CD4-positive, alpha-beta T cell treated with Interleukin-15 for 4 hours (primary cell): ENCODE data around the gene FAHD1.

Experiments used
- DNase-seq: peaks from one replicate; pipeline ENCODE4 v3.0.0-alpha.2; 2020; ENCODE audit warnings: low spot score

Gene FAHD1

DNA sequence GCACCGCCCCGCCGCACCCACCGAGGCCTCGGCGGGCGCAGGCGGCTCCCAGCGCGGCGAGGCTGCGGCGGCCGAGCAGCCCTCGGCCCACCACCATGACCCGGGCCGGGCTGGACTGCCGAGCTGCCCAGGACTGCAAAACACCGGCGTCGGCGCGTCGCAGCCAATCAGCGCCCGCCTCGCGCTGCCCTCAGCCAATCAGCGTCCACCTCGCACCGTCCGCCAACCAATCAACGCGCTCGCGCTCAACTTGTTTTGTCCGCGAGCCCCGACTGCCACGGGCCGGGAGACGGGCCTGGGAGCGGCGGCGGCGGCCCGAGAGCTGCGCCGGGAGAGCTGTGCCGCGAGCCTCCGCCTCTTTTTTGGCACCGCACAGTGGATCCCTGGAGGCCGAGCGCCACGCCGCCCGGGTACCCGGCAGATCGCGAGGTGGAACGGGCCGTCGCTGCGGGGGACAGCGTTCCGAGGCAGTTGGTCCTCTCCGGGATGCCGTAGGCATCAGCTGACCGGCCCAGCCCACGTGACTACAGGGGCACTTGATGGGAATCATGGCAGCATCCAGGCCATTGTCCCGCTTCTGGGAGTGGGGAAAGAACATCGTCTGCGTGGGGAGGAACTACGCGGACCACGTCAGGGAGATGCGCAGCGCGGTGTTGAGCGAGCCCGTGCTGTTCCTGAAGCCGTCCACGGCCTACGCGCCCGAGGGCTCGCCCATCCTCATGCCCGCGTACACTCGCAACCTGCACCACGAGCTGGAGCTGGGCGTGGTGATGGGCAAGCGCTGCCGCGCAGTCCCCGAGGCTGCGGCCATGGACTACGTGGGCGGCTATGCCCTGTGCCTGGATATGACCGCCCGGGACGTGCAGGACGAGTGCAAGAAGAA lies at the start of gene FAHD1, which contains the start of gene HAGH:
Gene FAHD1, plus strand, starts transcription at position 516 of the 883 bp plus-strand sequence. Its CDS starts 33 bp downstream, at position 549.
Gene HAGH, minus strand, starts transcription at position 135 of the 883 bp plus-strand sequence. Its CDS starts 38 bp downstream, at position 97.
- peak; percentile 93 for DNase-seq

- no peak for DNase-seq
Measured at GRCh38 chr16:1777375-1778199, 49.4 kb upstream of the FAHD1 start.

DNA sequence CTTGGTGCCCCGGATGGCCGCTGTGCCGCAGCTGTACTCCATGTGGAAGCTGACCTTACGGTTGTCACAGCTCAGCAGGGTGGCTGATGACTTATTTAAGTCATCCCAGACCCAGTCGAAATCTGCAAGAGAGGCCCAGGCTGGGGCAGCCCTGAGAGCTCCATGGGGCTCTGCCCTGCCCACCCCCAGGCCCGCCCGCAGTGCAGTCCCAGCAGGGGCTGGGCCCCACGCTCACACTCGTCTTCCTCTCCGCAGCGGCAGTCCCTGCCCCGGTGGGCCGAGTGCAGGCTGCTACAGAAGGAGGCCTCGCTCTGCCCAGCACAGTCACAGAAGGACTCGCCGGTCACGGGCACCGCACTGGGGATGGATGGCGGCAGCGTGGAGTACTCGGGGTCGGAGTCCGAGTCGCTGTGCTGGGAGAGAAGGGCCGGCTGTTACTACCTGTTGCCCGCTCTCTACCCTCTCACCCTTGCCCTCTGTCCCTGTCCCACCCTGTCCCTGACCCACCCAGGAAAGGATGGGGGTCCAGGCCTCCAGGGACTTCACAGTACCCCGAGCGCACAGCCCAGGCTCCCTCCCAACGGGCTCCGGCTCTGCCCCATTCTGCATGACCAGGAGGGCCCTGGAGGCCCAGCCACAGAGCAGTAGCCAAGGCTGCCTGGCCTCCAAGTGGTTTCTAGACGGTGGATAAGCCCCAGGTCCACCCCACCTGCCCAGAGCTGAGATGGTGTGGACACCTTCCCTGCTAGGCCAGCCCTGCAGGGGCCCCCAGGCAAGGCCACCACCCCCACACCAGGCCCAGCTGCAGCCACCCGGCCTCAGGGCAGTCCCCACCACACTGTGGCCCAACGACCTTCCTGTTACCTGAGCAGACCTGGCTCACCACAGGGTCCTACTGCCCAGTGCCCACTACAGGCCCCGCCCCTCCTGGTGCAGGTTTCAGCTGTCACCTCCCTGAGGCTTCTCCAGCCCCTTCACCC lies 48.5 kb upstream of the FAHD1 start:
- DNase-seq: no peak

DNA sequence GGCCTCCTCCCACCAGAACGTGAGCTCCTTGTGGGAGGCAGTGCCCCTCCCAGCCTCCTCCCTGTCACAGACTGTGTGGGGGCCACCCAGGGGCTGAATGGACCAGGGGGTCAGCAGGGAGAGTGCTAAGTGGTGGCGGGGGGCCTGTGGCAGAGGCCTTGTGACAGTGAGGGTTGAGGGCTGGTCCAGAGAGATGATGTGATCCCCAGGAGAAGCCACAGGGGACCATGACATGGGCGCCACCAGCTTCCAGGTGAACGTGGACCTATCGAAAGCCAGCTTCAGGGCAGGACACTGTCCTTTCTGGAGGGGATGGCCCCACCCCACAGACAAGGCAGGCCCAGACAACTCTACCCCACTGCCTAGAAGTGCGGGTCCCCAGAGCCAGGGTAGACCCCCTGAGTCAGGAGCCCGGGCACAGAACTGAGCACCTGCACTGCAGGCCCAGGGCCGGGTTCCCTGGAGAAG lies 47.7 kb upstream of the FAHD1 start:
- DNase-seq: no peak

DNA sequence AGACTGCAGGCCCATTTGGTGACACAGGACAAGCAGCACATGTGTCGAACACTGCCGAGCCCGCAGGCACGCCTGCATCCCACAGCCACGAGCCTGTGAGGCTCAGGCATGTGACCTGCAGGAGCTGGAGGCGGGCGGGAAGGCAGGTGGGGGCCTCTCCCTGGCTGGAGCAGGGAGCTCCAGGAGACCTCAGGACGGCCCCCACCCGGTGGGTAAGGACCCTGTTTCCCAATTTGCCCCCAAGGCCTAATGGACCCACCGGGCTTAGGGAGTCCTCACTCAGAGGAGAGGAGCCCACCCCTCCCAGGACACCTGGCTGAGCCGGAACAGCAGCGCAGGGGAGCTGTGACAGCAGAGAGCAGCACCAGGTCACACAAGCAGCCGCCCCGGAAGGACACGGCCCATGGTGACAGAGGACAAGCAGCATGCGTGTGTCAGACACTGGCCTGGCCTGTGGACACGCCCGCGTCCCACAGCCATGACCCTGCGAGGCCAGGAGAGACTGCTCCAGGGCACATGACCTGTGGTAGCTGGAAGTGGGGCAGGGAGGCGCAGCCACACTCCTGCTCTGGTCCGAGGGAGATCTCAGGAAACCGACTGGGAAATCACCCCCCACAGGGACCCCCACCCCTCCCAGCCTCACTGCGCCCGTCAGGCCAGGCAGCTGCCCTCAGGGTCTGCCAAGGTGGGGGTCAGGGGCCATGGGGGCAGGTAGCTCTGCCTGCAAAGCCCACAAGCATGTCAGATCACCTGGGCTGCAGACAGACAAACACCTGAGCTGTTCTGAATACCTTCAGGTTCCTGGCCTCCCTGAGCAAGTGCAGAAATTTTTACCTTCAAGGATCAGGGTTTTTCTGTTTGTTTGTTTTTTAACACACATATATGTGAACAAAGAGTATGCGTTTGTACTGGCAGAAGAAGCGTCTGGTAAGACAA lies 47.0 kb upstream of the FAHD1 start:
- no peak for DNase-seq

GRCh38 chr16:1780677-1781072 lies 46.3 kb upstream of the FAHD1 start:
- DNase-seq: no peak

DNA sequence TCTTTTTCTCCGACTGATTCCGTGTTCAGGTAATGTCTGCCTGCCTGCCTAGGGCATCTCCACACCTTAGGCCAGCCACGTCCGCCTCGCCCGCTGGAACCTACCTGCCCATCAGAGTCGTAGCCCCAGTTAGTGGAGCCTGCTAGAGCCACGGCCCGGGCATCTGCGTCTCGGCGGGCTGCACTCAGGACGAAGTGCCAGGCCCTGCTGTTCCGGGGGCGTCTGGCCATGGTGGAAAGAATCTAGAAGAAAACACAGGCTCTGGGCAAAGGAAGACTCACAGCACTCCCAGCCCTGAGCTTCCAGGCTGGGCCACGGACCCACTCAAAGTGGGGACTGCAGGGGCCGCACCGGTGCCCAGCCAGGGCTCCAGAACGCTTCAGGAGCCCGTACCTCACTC lies 45.8 kb upstream of the FAHD1 start:
- no peak for DNase-seq

- peak; percentile 13 for DNase-seq
Measured at GRCh38 chr16:1781758-1782407, 45.1 kb upstream of the FAHD1 start.

DNA sequence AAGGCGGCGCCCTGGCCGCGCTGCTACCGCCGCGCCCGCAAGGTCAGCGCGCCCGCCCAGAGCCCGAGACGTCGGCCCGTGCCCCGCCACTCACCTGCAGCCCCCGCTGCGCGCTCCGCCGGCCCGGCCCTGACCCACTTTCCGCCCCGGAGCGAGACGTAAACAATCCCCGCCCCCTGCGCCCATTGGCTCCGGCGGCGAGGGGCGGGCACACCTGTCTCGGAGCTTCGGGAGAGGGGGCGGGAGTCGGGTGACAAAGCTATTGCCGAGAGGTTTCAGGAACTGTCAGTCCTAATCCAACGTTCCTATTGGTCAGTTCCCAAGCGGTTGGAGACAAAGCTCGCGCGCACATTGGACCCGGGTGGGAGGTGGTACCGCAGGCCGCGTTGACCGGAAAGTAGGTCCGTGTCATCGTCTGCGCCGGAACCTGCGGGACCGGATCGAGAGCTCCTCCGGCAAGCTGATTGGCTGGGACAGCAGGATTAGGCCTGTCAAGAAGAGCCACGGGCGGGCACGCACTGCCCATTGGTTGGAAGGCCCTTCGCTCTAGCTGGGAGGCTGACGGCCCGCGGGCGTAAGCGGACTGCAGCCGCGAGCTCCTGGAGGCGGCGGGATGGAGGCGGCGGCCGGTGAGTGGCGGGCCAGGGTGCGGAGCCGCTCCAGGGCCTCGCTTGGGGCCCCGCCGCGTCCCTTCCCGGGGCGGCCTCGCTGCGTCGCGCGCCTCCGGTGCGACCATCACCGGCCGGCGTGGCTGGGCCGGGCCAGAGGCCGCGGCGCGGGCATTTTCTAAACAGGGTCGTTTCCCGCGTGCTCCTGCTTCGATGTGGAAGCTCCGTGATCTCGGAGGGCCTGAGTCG lies 44.4 kb upstream of the FAHD1 start, which contains the start of the genes NUBP2 and SPSB3:
Gene NUBP2, plus strand, starts transcription at position 553 of the 857 bp plus-strand sequence. Its CDS starts 61 bp downstream, at position 614.
Gene SPSB3, minus strand, starts transcription at position 164 of the 857 bp plus-strand sequence. CDS start 1,088 bp downstream, outside the sequence.
- DNase-seq: peak; percentile 99

DNA sequence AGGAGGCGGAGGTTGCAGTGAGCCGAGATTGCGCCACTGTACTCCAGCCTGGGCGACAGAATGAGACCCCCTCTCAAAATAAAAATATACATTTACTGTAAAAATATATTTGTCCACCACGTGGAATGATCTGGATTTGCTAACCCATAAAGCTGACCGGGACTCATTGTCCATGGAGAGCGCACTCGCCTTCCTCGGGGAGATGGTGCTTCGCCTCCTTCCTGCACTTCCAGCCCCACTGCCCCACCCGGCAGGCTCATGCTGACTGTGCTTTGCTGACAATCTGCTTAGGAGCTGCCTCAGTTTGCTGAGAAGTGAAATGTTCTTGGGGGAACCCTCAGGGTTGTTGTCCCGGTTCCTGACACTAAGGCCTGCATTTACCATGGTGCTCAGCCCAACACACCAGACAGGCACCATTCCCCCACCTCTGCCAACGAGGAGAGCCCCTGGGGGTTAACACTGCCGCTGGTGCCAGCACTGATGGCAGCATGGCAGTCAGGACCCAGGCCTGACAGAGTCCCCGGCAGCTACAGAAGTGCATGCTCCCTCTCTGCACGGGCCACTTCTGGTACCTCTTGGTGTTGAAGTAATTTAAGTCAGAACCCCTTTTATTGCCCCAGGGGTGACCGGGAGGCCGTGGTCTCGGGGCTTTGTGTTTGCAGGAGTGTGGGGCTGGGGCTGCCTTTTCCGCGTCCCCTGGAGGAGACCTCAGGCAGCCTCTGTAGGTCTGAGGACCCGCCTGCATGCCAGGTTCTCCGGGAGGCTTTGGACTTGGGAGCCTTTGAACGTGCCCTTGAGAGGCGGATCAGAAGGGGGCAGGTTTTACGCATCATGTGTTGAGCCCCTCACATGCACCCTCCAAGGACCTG lies 41.8 kb upstream of the FAHD1 start:
- no peak for DNase-seq

GRCh38 chr16:1785846-1786170 lies 41.2 kb upstream of the FAHD1 start:
- no peak for DNase-seq

DNA sequence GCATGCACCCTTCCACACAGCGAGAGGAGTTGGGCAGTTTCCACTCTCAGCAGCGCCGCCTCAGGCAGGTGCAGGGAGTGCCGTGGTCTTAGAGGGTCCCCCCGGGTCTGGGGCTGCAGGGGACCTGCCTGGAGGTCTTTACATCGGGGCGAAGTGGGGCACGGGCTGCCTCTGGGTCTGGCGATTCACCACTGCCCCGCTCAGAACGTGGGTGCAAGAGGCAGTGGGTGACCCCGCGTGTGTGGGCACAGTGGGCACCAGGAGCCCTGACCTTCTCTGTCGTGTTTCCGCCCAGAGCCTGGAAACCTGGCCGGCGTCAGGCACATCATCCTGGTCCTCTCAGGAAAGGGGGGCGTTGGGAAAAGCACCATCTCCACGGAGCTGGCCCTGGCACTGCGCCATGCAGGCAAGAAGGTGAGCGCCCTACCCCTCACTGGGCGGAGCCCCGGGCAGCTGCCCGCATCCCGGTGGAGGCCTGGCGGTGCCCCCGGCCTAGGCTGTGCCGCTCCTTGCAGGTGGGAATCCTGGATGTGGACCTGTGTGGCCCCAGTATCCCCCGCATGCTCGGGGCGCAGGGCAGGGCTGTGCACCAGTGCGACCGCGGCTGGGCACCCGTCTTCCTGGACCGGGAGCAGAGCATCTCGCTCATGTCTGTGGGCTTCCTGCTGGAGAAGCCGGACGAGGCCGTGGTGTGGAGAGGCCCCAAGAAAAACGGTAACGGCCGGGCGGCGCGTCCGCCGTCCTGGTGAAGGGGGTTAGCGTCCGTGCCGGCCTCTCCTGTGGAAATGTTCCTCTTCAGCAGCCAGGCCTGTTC lies 40.6 kb upstream of the FAHD1 start:
- no peak for DNase-seq

- no peak for DNase-seq
Measured at GRCh38 chr16:1787056-1787321, 40.0 kb upstream of the FAHD1 start.

GRCh38 chr16:1787322-1788094 lies 39.5 kb upstream of the FAHD1 start:
- DNase-seq: no peak

DNA sequence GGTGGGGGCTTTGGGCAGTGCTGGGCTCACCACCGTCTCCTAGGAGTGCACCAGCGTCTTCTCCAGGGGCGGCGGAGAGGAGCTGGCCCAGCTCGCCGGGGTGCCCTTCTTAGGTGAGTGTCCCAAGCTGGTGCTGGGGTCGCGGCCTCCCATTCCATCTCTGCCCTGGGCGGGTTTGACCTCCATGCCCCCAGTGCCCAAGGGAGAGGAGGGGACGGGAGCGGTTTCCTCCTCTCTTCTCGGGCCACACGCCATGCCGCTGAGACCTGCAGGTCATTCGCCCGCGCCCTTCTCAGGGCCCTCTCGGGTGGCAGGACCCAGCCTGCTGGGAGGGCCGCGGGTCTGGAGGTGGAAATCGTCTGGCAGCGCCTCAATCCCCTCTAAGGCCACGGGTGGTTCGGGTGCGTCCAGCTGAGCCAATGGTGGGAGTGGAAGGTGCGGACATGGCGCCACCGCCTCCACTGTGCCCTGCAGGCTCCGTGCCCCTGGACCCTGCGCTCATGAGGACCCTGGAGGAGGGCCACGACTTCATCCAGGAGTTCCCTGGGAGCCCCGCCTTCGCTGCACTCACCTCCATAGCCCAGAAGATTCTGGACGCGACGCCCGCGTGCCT lies 38.8 kb upstream of the FAHD1 start:
- no peak for DNase-seq

GRCh38 chr16:1788708-1789100 lies 38.3 kb upstream of the FAHD1 start:
- no peak for DNase-seq
